PC-3 (cell line): ENCODE data around the gene SPIB.

Experiments used
- CTCF ChIP-seq: fragments of 300-600 bp; sonication (generic); conservative IDR thresholded peaks from 2 replicates; pipeline ENCODE4 v1.5.1; 2017; ENCODE audit warnings: antibody characterized with exemption, low read depth, mild to moderate bottlenecking, low read length
- EZH2 ChIP-seq: fragments of 300-600 bp; sonication (generic); IDR thresholded peaks from one replicate; pipeline ENCODE4 v1.6.1; 2017; ENCODE audit warnings: antibody characterized with exemption, mild to moderate bottlenecking, low read length; ENCODE audit not compliant: unreplicated experiment

- TF ChIP-seq CTCF (no peak), EZH2 (no peak)
Observed at GRCh38 chr19:50383852-50384684, 34.7 kb upstream of the SPIB start, which contains the start of gene POLD1.
